HCEC 1CT (cell line): Measurements from ENCODE around the gene SUPT6H.

Source experiments
- DNase-seq: peaks from one replicate; pipeline ENCODE4 v3.0.0-alpha.2; 2017

Gene SUPT6H

DNA sequence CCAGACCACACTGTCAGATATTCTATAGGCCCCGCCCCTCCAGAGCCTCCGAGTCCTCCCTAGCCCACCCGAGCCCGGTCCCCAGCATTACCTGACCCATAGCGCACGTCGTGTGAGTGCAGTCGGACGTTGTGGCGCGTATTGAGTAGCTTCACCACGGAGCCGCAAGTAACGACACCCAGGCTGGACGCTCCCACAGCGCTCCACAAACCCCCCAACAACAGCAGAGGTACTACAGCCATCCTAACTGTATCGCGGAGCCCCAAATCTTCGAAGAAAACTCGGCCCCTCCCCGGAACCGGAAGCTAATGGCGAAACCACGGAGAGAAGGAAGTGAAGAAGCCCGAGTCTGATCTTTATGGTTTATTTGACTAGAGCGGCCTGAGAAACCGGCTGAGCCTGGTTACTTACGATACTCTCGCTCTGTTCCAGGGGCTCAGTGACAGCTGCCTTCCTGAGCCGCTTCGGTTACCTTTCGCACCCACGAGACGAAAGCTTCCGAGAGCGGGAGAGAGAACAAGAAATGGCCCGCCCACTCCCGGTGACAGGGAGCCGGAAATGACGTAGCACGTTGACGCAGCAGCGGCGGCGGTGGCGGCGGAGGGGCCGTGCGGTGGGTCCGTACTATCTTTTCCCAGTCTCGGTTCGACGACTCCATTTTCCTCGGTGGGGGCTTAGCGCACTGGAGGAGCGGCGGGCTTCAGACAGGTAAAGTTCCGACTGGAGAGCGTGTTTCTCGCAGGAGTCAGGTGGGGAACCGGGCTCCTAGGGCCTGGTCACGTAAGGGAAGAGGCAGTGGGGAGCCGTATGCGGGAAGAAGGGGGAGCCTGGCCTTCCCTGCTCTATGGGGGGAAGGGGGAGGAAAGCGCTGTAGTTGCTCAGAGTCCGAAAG, at the start of gene SUPT6H, which contains the start of gene SDF2:
TSS of gene SUPT6H (plus strand) at position 571 of the 892 bp plus-strand sequence. CDS start 11,197 bp downstream, outside the sequence.
TSS of gene SDF2 (minus strand) at position 272 of the 892 bp plus-strand sequence. CDS start at position 242, 30 bp downstream.
- peak; percentile 82 for DNase-seq

DNA sequence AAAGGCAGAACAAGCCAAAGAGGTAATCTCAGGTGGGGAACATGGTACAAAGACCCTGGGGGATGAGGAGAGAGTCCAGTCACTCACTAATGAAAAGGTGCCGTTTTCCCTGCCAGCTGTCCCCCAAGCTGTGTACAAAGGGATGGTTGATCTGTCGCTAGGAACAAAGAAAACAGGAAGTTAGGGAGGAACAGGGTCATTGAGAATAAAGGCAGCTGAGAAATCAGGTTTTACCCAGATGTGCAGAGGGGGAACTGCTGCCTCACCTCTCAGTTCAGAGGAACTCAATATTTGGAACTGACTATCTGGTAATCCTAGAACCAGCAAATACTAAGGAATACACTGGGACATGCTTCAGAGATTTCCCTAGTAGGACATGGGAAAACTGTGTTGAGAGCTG, 49.5 kb upstream of the SUPT6H start:
- no peak for DNase-seq

- DNase-seq, result peak; percentile 23
Measured at GRCh38 chr17:28612936-28613872, 48.8 kb upstream of the SUPT6H start.

DNA sequence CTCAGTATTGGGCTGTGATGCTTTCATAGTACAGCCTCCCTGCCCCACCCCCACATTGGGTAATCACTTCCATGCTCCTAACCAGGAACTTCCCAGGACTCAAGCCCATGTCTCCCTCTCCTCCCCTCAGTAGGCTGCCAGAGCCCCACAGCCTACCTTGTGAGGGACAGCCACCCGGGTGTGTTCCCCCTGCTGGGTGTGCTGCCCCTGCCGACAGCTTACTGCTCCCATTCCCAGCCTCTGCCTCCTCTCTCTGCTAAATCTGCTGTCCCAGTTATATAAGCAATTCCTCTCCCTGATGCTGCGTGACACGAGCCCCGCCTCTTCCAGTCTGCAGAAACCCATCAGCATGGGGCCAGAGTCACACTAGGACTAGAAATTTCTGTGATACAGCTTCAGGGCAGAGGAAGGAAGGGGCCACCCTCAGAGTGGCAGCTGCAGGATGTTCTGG, 48.0 kb upstream of the SUPT6H start, which contains the start of gene RSKR:
TSS of gene RSKR (minus strand) at position 255 of the 451 bp plus-strand sequence. CDS start at position 231, 24 bp downstream.
- DNase-seq, result no peak

DNA sequence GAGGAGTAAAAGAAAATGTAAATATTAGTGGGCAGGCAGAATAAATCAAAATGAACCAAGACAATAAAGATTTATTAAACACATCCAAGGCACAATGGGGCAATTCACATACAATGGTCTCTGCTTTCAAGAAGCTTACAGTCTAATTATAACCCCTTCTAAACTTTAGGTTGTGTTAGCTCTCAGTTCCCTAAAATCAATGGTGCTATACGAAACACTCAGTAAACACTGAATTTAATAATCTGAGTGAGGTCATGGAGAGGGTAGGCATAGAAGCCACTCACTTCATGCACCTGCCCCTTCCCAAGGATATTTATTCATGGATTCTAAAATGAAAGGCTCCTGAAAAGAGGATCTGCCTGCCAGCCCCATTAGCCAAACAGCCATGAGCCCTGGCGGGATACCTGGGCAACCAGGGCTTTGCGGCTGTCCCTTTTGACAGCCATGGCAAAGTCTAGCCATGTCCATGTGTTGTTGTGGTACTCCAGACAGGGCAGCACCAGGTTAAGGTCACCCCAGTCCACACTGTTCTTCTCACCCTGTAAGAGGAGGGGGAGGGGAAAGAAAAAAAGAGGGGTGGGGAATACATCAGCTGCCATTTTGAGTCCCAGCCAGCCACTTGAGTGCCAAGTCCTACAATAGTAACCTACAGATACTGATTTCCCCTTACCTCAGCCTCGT, 46.6 kb upstream of the SUPT6H start:
- DNase-seq, result no peak

- DNase-seq, result no peak
Measured at GRCh38 chr17:28616281-28616680, 45.7 kb upstream of the SUPT6H start.

DNA sequence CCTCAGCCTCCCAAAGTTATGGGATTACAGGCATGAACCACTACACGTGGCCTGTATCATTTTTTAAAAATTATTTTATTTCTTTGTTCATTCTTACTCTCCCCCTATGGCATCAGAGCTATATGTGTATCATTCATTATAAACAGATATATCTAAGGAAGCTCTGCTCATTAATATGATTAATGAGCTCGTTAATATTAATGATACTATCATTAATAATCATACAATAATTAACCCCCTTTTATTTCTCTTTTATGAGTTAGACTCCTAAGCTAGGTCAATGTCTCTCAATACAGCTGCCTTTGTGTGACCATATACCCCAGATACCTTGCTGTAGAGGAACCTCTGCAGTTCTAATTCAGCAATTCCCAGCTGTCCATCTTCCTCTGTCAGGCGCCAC, 43.5 kb upstream of the SUPT6H start:
- DNase-seq, result no peak

DNA sequence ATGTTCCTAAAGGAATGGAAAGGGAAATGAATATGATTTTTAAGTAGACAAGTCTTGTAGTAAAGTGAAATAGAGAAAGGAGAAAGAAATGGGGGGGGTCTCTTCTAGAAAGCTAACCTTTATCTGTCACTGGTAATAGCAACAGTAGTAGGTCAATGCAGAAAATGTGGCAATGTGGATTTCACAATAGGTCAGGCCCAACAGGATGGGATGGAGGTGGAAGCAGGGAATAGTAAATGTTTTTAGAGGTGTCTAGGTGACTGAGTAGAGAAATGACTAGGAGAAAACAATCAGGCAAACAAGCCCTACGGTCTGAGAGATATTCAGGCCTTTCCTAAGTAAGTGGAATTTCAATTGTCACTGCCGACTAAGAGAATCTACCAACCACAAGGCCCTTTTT, 42.0 kb upstream of the SUPT6H start:
- DNase-seq, result no peak

DNA sequence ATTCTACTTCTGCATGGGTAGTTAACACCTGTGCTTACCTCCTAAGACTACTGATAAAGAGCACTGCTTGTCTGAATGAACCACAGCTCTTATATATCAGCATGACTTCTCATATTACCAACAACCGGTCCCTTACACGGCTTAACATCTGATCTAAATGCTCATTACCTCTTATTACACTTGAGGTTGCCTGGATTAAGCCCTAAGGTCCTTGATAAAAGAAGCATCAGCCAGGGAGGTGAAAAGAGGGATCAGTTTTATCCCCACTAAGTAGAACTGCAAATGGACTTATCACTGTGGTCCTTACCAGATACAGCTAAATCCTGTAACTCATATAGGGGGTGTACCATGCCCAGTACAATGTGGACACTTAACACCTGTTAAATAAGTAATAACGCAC, 39.8 kb upstream of the SUPT6H start:
- DNase-seq, result no peak

DNA sequence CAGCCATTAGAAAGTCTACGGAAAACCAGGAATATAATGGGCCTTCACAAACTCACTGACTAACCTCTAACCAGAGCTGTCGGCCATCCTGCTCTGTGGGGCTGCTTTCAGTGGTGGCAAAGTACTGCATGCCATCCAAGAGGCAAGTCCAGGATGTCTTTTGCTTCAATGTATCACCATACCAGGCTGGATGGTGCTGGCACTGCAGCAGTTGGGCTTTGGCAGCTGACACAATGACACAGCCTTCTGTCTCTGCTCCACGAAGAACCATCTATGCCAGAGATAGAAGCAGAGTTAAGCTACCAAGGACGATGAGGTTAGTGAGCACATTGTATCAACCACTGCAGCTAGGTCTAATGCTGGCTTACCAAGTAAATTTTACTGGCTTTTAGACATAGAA, 38.3 kb upstream of the SUPT6H start:
- no peak for DNase-seq

- no peak for DNase-seq
Measured at GRCh38 chr17:28624148-28624547, 37.9 kb upstream of the SUPT6H start.

GRCh38 chr17:28626818-28627217, 35.2 kb upstream of the SUPT6H start:
- DNase-seq, result no peak

DNA sequence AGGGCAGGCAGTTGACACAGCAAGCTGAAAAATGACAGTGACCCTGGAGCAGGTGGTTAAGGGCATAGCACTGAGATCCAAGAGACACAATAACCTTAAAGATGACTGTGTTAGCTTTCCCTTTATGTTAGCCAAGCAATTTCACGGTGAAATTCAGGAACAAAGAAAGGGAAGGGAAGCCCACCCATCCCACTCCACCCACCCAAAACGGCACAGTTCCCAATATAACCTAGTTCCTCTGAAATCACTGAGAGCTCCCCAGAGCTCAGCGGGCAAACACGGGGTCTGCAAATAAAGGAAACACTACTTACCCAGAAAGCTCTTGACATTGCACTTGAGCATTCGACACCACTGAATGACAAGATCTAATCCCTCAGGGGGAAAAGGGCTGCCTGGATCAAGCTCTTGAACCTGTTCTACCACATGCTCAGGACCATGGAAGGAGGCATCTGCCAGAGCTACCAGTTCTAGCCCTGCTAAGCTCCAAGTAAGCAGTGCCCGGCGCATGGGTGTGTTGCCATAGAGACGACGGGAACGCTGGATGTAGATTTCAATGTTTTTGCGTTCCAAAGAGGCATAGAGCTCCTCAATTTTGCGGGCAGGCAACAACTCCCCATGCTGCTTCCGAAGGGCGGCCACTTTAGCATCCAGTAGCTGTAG, 27.7 kb upstream of the SUPT6H start:
- DNase-seq, result no peak

DNA sequence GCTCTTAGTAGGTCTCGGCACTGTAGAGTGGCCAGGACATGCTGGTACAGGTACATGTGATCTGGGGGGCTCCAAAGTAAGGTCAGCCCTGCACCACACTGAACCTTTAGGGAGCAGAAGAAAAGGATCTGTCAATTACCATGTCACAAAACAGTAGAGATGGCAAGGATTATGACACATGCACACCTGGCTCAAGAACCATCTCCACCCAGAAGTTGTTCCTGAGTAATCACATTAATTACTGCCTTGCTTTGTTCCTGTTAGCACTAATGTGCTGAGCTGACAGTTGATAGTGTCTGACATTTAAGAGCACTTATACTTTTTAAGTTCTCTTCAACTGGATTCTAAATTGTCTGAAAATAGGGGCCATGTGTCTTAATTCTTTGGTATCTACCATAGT, 26.5 kb upstream of the SUPT6H start:
- DNase-seq, result no peak

GRCh38 chr17:28641579-28641978, 20.4 kb upstream of the SUPT6H start:
- no peak for DNase-seq

GRCh38 chr17:28643983-28644786, 17.8 kb upstream of the SUPT6H start:
- DNase-seq, result peak; percentile 50

DNA sequence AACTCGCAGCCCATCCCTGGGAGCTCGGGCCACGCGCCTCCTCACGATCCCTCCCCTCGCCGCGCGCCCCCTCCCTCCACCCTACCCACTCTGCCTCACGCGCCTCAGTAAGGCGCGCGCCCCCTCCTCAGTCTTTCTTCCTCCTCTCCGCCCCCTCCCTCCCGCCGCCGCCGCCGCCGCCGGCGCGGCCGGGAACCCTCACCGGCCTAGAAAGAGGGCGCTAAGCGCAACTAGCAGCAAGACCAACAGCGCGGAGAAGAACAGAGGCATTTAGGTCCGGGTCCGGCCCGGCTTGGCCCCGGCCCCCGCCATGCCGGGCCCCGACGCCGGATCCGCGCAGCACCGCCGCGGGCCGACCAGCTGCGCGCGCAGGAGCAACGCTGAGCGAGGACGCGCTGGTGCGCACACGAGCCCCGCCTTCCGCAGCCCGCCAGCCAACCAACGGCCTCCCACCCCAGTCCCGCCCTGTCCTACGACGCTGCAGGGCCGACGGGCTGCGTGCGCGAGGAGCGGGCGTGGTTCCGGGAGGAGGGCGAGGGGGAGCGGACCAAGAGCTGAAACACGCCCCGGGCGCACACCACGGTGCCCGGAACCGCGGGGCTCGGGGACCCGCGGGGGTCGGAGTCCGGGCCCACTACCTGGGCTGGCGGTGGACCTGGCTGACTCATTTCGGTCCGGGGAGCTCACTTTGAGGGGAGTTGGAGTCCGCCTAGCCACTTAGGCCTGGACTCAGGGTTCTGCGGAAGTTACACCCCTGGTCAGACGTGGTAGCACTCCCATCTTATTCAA, 17.0 kb upstream of the SUPT6H start, which contains the start of gene BLTP2:
TSS of gene BLTP2 (minus strand) at position 372 of the 789 bp plus-strand sequence. CDS start at position 270, 102 bp downstream.
- peak; percentile 95 for DNase-seq

GRCh38 chr17:28645576-28645939, 16.4 kb upstream of the SUPT6H start:
- no peak for DNase-seq

DNA sequence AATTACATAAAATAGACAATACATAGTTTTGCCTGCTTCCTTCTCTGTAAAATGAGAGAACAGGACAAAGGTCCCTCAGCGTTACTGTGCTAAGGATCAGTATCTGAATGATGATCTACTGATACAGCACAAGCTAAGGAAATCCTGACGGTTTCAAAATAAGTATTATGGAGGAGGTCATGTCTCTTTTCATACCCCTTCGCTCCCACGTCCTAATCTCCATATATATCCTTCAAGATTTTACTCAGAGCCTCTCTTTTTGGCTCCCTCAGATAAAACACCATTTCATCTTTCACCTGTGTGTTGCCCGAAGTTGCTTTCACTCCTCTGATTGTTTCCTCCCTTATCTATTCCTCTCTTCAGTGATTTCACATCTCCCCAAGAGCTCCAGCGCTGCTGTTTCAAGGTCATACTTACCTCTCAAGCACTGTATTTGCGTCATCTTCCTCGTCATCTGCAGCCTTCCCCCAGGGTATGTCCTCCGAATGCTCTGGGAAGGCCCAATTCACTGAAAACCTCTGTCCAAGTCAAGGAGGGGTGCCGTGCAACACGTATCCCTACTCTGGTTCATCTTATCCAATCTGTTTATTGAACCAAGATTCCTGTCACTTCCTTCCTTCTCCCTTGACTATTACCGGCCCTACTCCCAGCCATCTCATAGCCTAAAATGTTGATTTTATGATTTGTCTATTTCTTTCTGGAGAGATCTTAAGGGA, 15.8 kb upstream of the SUPT6H start:
- no peak for DNase-seq

DNA sequence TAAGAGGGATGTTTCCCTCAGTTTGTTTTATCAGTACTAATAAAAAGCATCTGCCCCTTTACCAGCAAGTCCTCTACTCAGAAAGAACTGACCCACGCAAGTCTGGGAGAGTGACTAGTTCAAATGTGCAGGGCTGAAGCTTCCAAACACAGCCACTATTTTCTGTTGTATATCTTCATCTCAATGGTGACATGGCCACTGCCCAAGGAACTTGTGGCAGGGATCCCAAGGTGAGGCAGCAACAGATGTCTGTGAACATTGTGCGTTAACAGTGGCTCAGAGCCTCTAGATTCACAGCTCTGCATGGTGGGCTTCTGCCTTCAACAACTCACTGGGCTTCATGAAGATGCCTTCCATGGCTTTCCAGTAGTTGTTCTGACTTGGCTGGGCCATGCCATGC, 13.3 kb upstream of the SUPT6H start:
- no peak for DNase-seq
